ENCODE measurements around the gene MOSMO.
A peak's percentile ranks its signal among the peaks of the same experiment; 100 is the strongest.
"Not testable (repeated sequence)": the region's sequence is repeated elsewhere in the genome, so short reads cannot be mapped to it uniquely, and the experiment has no call there.

The MOSMO gene

GRCh38 chr16:22093331-22093730 lies 85.4 kb downstream of the MOSMO start:
- no peak for DNase-seq (ENCODE audit: low read depth)

DNA sequence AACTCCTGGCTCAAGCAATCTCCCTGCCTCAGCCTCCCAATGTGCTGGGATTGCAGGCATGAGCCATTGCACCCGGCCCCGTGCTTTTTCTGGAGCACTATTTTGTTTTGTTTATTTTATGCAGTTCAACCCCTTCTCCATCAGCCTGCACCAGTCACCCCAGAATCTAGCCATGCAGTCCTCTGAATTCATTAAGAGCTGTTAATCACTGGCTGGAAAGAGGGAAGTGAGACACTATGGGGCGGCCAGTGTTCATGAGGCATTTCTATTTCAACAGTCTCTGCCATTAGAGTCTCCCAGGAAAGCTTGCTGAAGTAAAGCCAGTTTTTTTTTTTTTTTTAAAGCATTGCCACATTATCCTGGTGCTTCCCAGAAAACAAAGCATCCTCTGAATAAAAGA lies 86.1 kb downstream of the MOSMO start:
- DNase-seq (ENCODE audit: low read depth), result no peak

GRCh38 chr16:22098405-22099255 lies 90.7 kb downstream of the MOSMO start:
- peak; percentile 69 for DNase-seq (ENCODE audit: low read depth)

DNA sequence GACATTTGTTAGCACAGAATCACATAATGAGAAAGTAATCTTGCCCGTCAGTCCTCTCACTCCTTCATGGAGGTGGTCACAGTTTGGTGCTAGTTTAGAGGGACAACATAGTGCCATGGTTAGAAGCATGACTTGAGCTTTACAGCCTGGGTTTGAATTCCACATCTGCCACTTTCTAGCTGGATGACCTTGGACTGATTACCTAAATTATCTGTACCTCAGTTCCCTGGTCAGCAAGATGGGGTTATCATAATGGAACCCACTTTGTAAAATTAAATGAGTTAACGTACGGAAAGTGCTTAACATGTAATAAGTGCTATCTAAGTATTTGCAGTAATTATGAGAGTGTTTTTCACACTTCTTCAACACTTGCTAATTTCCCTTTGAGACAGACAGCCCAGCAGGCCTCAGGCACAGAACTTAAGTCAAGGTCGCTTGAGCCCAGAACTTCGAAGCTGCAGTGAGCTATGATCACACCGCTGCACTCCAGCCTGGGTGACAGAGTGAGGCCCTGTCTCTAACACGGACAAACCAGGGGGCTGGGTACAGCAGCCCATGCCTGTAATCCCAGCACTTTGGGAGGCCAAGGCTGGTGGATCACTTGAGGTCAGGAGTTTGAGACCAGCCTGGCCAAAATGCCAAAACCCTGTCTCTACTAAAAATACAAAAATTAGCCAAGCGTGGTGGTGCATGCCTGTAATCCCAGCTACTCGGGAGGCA lies 91.5 kb downstream of the MOSMO start:
- no peak for DNase-seq (ENCODE audit: low read depth)

GRCh38 chr16:22103441-22103840 lies 95.5 kb downstream of the MOSMO start:
- no peak for DNase-seq (ENCODE audit: low read depth)

GRCh38 chr16:22109258-22109898 lies 101.5 kb downstream of the MOSMO start:
- DNase-seq (ENCODE audit: low read depth), result no peak

GRCh38 chr16:22111629-22112028 lies 103.7 kb downstream of the MOSMO start:
- not testable (repeated sequence) for DNase-seq (ENCODE audit: low read depth)

- no peak for DNase-seq (ENCODE audit: low read depth)
Measured at GRCh38 chr16:22116095-22116700, 108.3 kb downstream of the MOSMO start.

DNA sequence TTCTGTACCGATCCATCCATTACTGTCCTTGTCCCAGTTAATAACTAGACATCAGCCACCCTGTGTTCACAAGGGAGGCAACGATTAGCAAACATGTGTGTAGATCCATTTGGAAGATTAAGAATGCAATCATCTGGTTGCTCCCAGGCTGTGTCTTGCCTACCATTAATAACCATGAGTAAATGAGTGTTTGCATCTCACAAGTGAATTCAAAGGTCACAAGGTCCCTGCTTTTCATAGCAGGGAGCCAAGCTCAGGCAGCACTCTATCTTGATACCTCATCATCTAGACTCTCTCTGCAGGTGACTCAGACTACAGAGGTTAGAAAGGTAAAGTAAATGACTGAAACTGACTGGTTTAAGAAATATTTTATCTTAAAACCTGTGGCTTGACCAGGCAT lies 109.7 kb downstream of the MOSMO start:
- no peak for DNase-seq (ENCODE audit: low read depth)

GRCh38 chr16:22120440-22120839 lies 112.5 kb downstream of the MOSMO start:
- DNase-seq (ENCODE audit: low read depth), result no peak

GRCh38 chr16:22122239-22122638 lies 114.3 kb downstream of the MOSMO start:
- DNase-seq (ENCODE audit: low read depth), result no peak

GRCh38 chr16:22123146-22123545 lies 115.2 kb downstream of the MOSMO start:
- DNase-seq (ENCODE audit: low read depth), result peak; percentile 24

DNA sequence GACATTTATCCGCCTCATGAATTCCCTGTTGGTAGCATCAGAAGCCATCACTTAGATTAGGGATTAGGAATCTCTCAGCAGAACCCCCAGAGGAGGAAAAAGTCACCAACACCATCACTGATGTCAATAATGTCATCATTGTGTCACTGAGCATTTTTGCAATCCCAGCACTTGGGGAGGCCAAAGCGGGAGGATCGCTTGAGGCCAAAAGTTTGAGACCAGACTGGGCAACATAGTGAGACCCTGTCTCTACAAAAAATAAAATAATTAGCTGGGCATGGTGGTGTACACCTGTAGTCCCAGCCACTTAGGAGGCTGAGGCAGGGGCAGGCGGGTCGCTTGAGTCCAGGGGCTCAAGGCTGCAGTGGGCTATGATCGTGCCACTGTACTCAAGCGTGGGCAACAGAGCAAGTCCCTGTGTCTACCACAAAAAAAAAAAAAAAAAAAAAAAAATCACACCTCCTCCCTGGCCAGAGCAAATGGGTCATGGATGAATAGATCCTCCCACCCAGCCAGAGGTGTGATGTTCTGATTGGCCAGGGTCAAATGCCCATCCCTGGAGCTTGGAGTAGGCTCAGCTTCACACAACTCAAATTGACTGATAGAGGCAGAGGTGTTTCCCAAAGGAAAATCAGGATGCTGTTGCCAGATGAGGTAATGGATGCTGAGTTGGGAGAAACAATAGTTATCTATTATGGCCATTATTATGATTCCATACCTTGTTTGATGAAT lies 116.0 kb downstream of the MOSMO start:
- no peak for DNase-seq (ENCODE audit: low read depth)

DNA sequence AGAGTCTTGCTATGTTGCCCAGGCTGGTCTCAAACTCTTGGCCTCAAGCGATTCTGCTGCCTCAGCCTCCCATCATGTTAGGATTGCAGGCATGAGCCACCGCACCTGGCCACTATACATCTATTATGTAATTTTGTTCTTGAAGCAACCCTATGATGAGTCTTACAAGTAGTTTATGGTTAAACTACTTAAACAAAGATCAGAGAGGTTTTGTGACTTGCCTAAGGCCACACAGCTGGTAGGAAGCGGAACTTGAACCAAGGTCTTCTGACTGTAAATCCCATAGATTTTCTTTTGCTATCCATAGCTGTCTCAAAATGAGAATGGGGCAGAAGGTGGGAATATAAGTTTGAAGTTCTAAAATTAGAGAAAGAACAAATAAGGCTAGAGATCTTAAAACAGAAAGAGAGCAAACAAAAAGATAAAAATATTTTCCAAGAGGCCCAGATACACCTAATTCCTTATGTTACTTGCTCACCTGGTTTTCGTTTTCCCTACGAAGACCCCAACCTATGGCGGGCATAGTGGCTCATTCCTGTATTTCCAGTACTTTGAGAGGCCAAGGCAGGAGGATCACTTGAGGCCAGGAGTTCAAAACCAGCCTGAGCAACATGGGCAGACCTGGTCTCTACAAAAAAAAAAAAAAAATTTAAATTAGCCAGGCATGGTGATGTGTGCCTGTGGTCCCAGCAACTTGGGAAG lies 116.8 kb downstream of the MOSMO start:
- no peak for DNase-seq (ENCODE audit: low read depth)

- no peak for DNase-seq (ENCODE audit: low read depth)
Measured at GRCh38 chr16:22126037-22126558, 118.2 kb downstream of the MOSMO start.

DNA sequence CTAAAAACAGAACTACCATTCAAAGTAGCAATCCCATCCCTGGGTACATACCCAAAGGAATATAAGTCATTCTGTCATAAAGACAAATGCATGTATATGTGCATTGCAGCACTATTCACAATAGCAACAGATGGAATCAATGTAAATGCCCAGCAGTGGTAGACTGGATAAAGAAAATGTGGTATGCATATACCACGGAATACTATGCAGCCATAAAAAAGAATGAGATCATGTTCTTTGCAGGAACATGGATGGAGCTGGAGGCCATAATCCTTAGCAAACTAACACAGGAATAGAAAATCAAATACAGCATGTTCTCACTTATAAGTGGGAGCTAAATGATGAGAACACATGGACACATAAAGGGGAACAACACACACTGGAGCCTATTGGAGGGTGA lies 120.6 kb downstream of the MOSMO start:
- not testable (repeated sequence) for DNase-seq (ENCODE audit: low read depth)

- DNase-seq (ENCODE audit: low read depth), result no peak
Measured at GRCh38 chr16:22130528-22130927, 122.6 kb downstream of the MOSMO start.

GRCh38 chr16:22132801-22133200 lies 124.9 kb downstream of the MOSMO start:
- no peak for DNase-seq (ENCODE audit: low read depth)
